A549 (cell line): ENCODE results near the gene RCAN2. TPM values are rescaled to one million over a fixed set of nuclear protein-coding genes. Genes with fewer than 3 reads are reported as not detected.

ENCODE experiments used
- ATAC-seq, 2 experiments: fragments of 200-7000 bp in 1 of 2; fragments of >200 bp in 1 of 2; cut with Nextera tagmentation in 1 of 2; cut with Tn5 transposase in 1 of 2; 3 replicates each; pipeline versions ENCODE4 v1.8.0 to v1.9.1; 2018 to 2020; ENCODE audit warnings: mild to moderate bottlenecking in 1 of 2, moderate library complexity in 1 of 2
- CTCF ChIA-PET: fragments of 300-600 bp; sonication (Branson Sonifier 250); formaldehyde crosslinking; extraction: SDS; loops from one replicate; lab custom pipeline; 2021; ENCODE audit warnings: antibody characterized with exemption, inconsistent platforms; lab: Yijun Ruan, JAX
- POLR2A ChIA-PET: fragments of 350-600 bp; formaldehyde crosslinking; extraction: SDS; loops from one replicate; lab custom pipeline; 2021; ENCODE audit warnings: antibody characterized with exemption, inconsistent platforms; lab: Yijun Ruan, JAX
- DNase-seq, 2 experiments: peaks; one replicate each; pipeline versions ENCODE4 v3.0.0 to v3.0.0-alpha.2; 2011 to 2016; ENCODE audit warnings: low read depth in 1 of 2, low spot score in 1 of 2
- FAIRE-seq: peaks from 2 replicates; lab custom pipeline; 2011; peaks lifted over from hg19 to GRCh38; lab: Jason Lieb, UNC
- H3K27ac ChIP-seq, 2 experiments: fragments of >200 bp; sonication (Bioruptor Twin); formaldehyde crosslinking; 3 replicates each; pipeline ENCODE4 v1.5.1; 2016 to 2017
- H3K4me1 ChIP-seq: fragments of >200 bp; sonication (Bioruptor Twin); formaldehyde crosslinking; 3 replicates; pipeline ENCODE4 v1.6.1; 2016
- H3K4me2 ChIP-seq: fragments of >200 bp; sonication (Bioruptor Twin); formaldehyde crosslinking; 3 replicates; pipeline ENCODE4 v1.6.1; 2016
- H3K4me3 ChIP-seq: fragments of >200 bp; sonication (Bioruptor Twin); formaldehyde crosslinking; 3 replicates; pipeline ENCODE4 v1.5.1; 2016
- H3K9me3 ChIP-seq: fragments of >200 bp; sonication (Bioruptor Twin); formaldehyde crosslinking; 3 replicates; pipeline ENCODE4 v1.6.1; 2016
- ATOH8 ChIP-seq: fragments of 250-450 bp; sonication (Bioruptor Pico); IDR thresholded peaks from 2 replicates; pipeline ENCODE4 v1.5.0; 2020; ENCODE audit warnings: low read depth, mild to moderate bottlenecking, moderate library complexity
- BCL3 ChIP-seq: fragments of >200 bp; sonication (Bioruptor Twin); formaldehyde crosslinking; IDR thresholded peaks from 3 replicates; pipeline ENCODE4 v1.6.1; 2016
- CBX8 ChIP-seq: fragments of 200-600 bp; sonication (generic); IDR thresholded peaks from 2 replicates; pipeline ENCODE4 v1.6.1; 2016
- CTCF ChIP-seq: fragments of >200 bp; sonication (Bioruptor Twin); formaldehyde crosslinking; IDR thresholded peaks from 3 replicates; pipeline ENCODE4 v1.5.1; 2016
- HES2 ChIP-seq: fragments of >200 bp; sonication (Bioruptor Twin); formaldehyde crosslinking; IDR thresholded peaks from 2 replicates; pipeline ENCODE4 v1.6.1; 2016
- HEYL ChIP-seq: fragments of 250-450 bp; sonication (Bioruptor Pico); IDR thresholded peaks from 2 replicates; pipeline ENCODE4 v1.8.0; 2021; ENCODE audit warnings: mild to moderate bottlenecking, moderate library complexity
- HOXA7 ChIP-seq: fragments of 250-450 bp; sonication (Bioruptor Pico); IDR thresholded peaks from 2 replicates; pipeline ENCODE4 v1.5.0; 2020; ENCODE audit warnings: mild to moderate bottlenecking, moderate library complexity
- HOXB13 ChIP-seq: fragments of 250-450 bp; sonication (Bioruptor Pico); IDR thresholded peaks from 2 replicates; pipeline ENCODE4 v1.5.0; 2020; ENCODE audit warnings: low read depth, mild to moderate bottlenecking, moderate library complexity
- JUN ChIP-seq, 2 experiments: fragments of >200 bp; sonication (Bioruptor Twin); formaldehyde crosslinking; IDR thresholded peaks; 2 replicates in 1 of 2; 3 replicates in 1 of 2; pipeline ENCODE4 v1.6.1; 2016 to 2017
- KDM1A ChIP-seq: fragments of 200-600 bp; sonication (generic); IDR thresholded peaks from 2 replicates; pipeline ENCODE4 v1.6.1; 2016; ENCODE audit warnings: low read depth, mild to moderate bottlenecking
- KDM5A ChIP-seq: fragments of 200-600 bp; sonication (generic); IDR thresholded peaks from 2 replicates; pipeline ENCODE4 v1.6.1; 2016; ENCODE audit warnings: antibody characterized with exemption, mild to moderate bottlenecking
- MAX ChIP-seq: IDR thresholded peaks from 2 replicates; pipeline ENCODE4 v1.6.1; 2012
- NFE2L2 ChIP-seq: fragments of 150-350 bp; conservative IDR thresholded peaks from 2 replicates; pipeline ENCODE4 v1.6.1; 2014; ENCODE audit warnings: low read length
- NPAS2 ChIP-seq: fragments of 250-450 bp; sonication (Bioruptor Pico); IDR thresholded peaks from 2 replicates; pipeline ENCODE4 v1.8.0; 2022; ENCODE audit warnings: mild to moderate bottlenecking, moderate library complexity, borderline replicate concordance
- NR3C1 ChIP-seq: fragments of >200 bp; sonication (Bioruptor Twin); formaldehyde crosslinking; IDR thresholded peaks from 3 replicates; pipeline ENCODE4 v1.6.1; 2017
- RCOR1 ChIP-seq: fragments of 150-350 bp; IDR thresholded peaks from 2 replicates; pipeline ENCODE4 v1.6.1; 2014; ENCODE audit warnings: antibody characterized with exemption, low read length, low read depth
- RFX5 ChIP-seq: fragments of 450-650 bp; IDR thresholded peaks from 2 replicates; pipeline ENCODE4 v1.7.1; 2014; ENCODE audit warnings: antibody characterized with exemption, mild to moderate bottlenecking, moderate library complexity
- RNF2 ChIP-seq: fragments of 200-600 bp; sonication (generic); IDR thresholded peaks from 2 replicates; pipeline ENCODE4 v1.6.1; 2016; ENCODE audit warnings: low read depth, mild to moderate bottlenecking, antibody characterized with exemption, moderate library complexity, borderline replicate concordance
- SMC3 ChIP-seq: fragments of >200 bp; sonication (Bioruptor Twin); formaldehyde crosslinking; IDR thresholded peaks from 3 replicates; pipeline ENCODE4 v1.6.1; 2018; ENCODE audit warnings: inconsistent platforms
- SREBF2 ChIP-seq: fragments of 450-650 bp; IDR thresholded peaks from 2 replicates; pipeline ENCODE4 v1.6.1; 2014; ENCODE audit warnings: mild to moderate bottlenecking, moderate library complexity
- ZC3H11A ChIP-seq: fragments of 450-650 bp; IDR thresholded peaks from 2 replicates; pipeline ENCODE4 v1.6.1; 2014; ENCODE audit warnings: antibody characterized with exemption, mild to moderate bottlenecking
- WGBS: methylation state at CpG from one replicate; pipeline ENCODE4 v1.1.6; 2017; ENCODE audit errors: missing lambda C conversion rate; 5-methylcytosine and 5-hydroxymethylcytosine counted together
- polyA plus RNA-seq, 4 experiments: library from polyadenylated mRNA; depleted of rRNA in 3 of 4; stranded (reverse); fragments of >200 nt; fragmentation: RNase III in 1 of 4; extraction: RNeasy Plus Mini Kit Qiagen cat#74134 plus additional on column Dnase treatment in 1 of 4; gene quantifications; 2 replicates in 3 of 4; 3 replicates in 1 of 4; pipeline ENCODE4 v1.2.3, GENCODE V29; 2011 to 2017
- TF ChIP-seq, protein P1 (sequence below): fragments of 200-600 bp; sonication (generic); IDR thresholded peaks from 2 replicates; pipeline ENCODE4 v1.6.1; 2016; ENCODE audit warnings: antibody characterized with exemption, mild to moderate bottlenecking, moderate library complexity
- TF ChIP-seq, protein P2 (sequence below): IDR thresholded peaks from 2 replicates; pipeline ENCODE4 v1.6.1; 2012

The RCAN2 gene
- polyA plus RNA-seq, 2 of the 4 experiments (the other 2 are of a cell fraction) = not detected

DNA sequence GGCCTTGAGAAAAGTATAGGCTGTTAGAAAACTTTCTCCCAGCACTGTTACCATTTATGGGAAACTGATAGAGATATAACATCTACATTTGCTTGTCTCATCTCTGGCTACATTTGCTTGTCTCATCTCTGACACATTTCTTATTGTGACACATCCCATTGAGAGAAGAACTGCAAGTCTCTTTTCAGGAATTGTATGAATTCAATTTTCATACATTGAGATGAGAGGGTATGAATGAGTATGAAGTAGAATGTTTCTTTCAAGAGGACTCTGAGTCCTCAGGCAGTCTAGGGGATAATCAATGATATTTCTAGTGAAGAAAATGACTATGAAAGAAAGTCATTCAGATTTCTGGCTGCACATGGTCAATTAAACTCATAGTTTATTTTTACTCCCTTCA, 282.9 kb downstream of the RCAN2 start:
- Histone ChIP-seq H3K4me2 (no peak overlapping the region), H3K9me3 (no peaks in the 10 kb centered on the region), H3K27ac (no peak overlapping the region)
- FAIRE-seq = no peak
- no peak for DNase-seq
- CTCF ChIA-PET = interaction anchor here (1.1 kb wide), 1 partner anchor 12 kb away, joined by 3 read pairs; no protein-coding TSS in a partner anchor
- no peak for TF ChIP-seq JUN (IDR thresholded peaks at IDR 0.05)
- no peak for TF ChIP-seq SREBF2
- TF ChIP-seq, protein P1, sequence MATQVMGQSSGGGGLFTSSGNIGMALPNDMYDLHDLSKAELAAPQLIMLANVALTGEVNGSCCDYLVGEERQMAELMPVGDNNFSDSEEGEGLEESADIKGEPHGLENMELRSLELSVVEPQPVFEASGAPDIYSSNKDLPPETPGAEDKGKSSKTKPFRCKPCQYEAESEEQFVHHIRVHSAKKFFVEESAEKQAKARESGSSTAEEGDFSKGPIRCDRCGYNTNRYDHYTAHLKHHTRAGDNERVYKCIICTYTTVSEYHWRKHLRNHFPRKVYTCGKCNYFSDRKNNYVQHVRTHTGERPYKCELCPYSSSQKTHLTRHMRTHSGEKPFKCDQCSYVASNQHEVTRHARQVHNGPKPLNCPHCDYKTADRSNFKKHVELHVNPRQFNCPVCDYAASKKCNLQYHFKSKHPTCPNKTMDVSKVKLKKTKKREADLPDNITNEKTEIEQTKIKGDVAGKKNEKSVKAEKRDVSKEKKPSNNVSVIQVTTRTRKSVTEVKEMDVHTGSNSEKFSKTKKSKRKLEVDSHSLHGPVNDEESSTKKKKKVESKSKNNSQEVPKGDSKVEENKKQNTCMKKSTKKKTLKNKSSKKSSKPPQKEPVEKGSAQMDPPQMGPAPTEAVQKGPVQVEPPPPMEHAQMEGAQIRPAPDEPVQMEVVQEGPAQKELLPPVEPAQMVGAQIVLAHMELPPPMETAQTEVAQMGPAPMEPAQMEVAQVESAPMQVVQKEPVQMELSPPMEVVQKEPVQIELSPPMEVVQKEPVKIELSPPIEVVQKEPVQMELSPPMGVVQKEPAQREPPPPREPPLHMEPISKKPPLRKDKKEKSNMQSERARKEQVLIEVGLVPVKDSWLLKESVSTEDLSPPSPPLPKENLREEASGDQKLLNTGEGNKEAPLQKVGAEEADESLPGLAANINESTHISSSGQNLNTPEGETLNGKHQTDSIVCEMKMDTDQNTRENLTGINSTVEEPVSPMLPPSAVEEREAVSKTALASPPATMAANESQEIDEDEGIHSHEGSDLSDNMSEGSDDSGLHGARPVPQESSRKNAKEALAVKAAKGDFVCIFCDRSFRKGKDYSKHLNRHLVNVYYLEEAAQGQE = no peak
- TF ChIP-seq SMC3 = no peak
- no peak for TF ChIP-seq KDM5A
- no peak for TF ChIP-seq HEYL
- TF ChIP-seq KDM1A = no peak
- TF ChIP-seq, protein P2, sequence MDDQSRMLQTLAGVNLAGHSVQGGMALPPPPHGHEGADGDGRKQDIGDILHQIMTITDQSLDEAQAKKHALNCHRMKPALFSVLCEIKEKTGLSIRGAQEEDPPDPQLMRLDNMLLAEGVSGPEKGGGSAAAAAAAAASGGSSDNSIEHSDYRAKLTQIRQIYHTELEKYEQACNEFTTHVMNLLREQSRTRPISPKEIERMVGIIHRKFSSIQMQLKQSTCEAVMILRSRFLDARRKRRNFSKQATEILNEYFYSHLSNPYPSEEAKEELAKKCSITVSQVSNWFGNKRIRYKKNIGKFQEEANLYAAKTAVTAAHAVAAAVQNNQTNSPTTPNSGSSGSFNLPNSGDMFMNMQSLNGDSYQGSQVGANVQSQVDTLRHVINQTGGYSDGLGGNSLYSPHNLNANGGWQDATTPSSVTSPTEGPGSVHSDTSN = no peak
- TF ChIP-seq RCOR1 = no peak
- TF ChIP-seq BCL3 = no peak
- no peak for TF ChIP-seq ATOH8
- TF ChIP-seq HOXB13 (CRISPR knock-in tag) = no peak
- no peak for TF ChIP-seq HOXA7
- no peak for TF ChIP-seq ZC3H11A
- TF ChIP-seq, all 56 proteins: peak for 0
- Histone ChIP-seq H3K4me1 (no peaks in the 10 kb centered on the region), H3K4me3 (no peak overlapping the region)
- POLR2A ChIA-PET = no interaction called here
- ATAC-seq = no peak

DNA sequence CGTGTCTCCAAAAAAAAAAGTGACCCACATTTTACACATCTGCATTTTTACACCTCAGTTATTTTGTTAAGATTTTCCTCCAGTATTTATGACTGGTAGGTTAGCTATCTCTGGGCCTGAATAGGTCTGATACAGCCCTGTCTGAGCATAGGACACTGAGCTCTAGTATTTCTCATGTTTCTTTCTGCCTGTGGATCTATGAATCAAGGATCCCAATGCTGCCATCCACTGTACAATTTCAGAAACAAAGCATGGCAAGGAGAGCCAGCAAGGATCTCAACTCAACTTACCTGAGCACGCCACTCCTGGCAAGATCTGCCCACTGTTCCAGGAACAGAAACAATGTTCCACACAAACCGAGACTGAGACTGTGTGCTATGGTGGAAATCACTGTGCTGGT, 284.1 kb downstream of the RCAN2 start:
- WGBS = 3% methylated on average over 3 of the region's 3 CpGs
- TF ChIP-seq RNF2 (no peak), HOXB13 (CRISPR knock-in tag) (no peak), NR3C1 (no peak), RFX5 (no peak), MAX (no peak), CTCF (no peak), NPAS2 (CRISPR knock-in tag) (no peak), HES2 (no peak), NFE2L2 (no peak), CBX8 (no peak)
- CTCF ChIA-PET = interaction anchor here (0.7 kb wide), 1 partner anchor 212 kb away, joined by 4 read pairs; no protein-coding TSS in a partner anchor
- no peak for DNase-seq
- Histone ChIP-seq H3K4me1 (no peaks in the 10 kb centered on the region), H3K4me3 (no peak overlapping the region), H3K4me2 (no peak overlapping the region), H3K9me3 (no peaks in the 10 kb centered on the region), H3K27ac (no peak overlapping the region)
- FAIRE-seq = no peak
- POLR2A ChIA-PET = no interaction called here
- ATAC-seq = no peak
